HepG2 (cell line): Measurements from ENCODE around the gene IL12B. TPM values are rescaled to one million over a fixed set of nuclear protein-coding genes. Genes with fewer than 3 reads are reported as not detected.

Experiments used
- ATAC-seq: fragments of 200-7000 bp; cut with Tn5 transposase; 3 replicates; pipeline ENCODE4 v1.9.1; 2020; ENCODE audit warnings: mild to moderate bottlenecking, moderate library complexity
- BruUV-seq: library from RNA; stranded (reverse); fragments of 400-500 nt; replicated peaks from 2 replicates; lab custom pipeline; 2021; lab: Mats Ljungman, UMichigan
- CTCF ChIA-PET: fragments of 300-600 bp; formaldehyde crosslinking; extraction: SDS; loops from one replicate; lab custom pipeline; 2021; ENCODE audit warnings: low total read pairs, inconsistent platforms, low intra/inter-chr PET ratio; lab: Yijun Ruan, JAX
- POLR2A ChIA-PET: fragments of 350-600 bp; sonication (Branson Sonifier 250); formaldehyde crosslinking; loops from one replicate; lab custom pipeline; 2020; ENCODE audit warnings: antibody characterized with exemption, inconsistent platforms; lab: Yijun Ruan, JAX
- DNase-seq: peaks from one replicate; pipeline ENCODE4 v3.0.0-alpha.2; 2015; ENCODE audit warnings: low spot score
- FAIRE-seq: peaks from 3 replicates; lab custom pipeline; 2011; peaks lifted over from hg19 to GRCh38; lab: Jason Lieb, UNC
- H2AFZ ChIP-seq: one replicate; pipeline ENCODE4 v1.6.1; 2011; ENCODE audit warnings: low read length, inconsistent platforms
- H3K27ac ChIP-seq: fragments of 300-600 bp; 3 replicates; pipeline ENCODE4 v1.8.0; 2011; ENCODE audit warnings: mixed run types, mild to moderate bottlenecking, mixed read lengths, low read length, inconsistent platforms; ENCODE audit not compliant: insufficient read depth; ENCODE audit errors: extremely low read length
- H3K27me3 ChIP-seq, 2 experiments: fragments of 200-600 bp in 1 of 2; 2 replicates in 1 of 2; 3 replicates in 1 of 2; pipeline versions ENCODE4 v1.6.0 to v1.8.0; 2011; ENCODE audit warnings: low read length in 2 of 2, mild to moderate bottlenecking in 2 of 2, moderate library complexity in 2 of 2, inconsistent platforms in 1 of 2; ENCODE audit not compliant: insufficient read depth in 2 of 2, control insufficient read depth in 1 of 2
- H3K36me3 ChIP-seq, 2 experiments: fragments of 200-600 bp in 1 of 2; replicated peaks in 1 of 2; 2 replicates in 1 of 2; 3 replicates in 1 of 2; pipeline versions ENCODE4 v1.5.1 to v1.8.0; 2011; ENCODE audit warnings: low read length in 2 of 2, inconsistent platforms in 1 of 2; ENCODE audit not compliant: insufficient read depth in 2 of 2, control insufficient read depth in 1 of 2
- H3K4me1 ChIP-seq: 2 replicates; pipeline ENCODE4 v1.5.1; 2012; ENCODE audit warnings: low read length, inconsistent platforms; ENCODE audit not compliant: insufficient read depth
- H3K4me2 ChIP-seq: 2 replicates; pipeline ENCODE4 v1.6.0; 2011; ENCODE audit warnings: low read depth, low read length, inconsistent platforms
- H3K4me3 ChIP-seq, 3 experiments: fragments of 200-600 bp in 1 of 3; sonication (generic), shearing (Covaris generic) in 1 of 3; replicated peaks in 1 of 3; 2 replicates each; pipeline ENCODE4 v1.5.1; 2011 to 2016; ENCODE audit warnings: low read length in 3 of 3, inconsistent platforms in 2 of 3, low read depth in 2 of 3, mild to moderate bottlenecking in 2 of 3, control low read depth in 1 of 3, mixed read lengths in 1 of 3; ENCODE audit not compliant: insufficient read depth in 1 of 3
- H3K79me2 ChIP-seq: one replicate; pipeline ENCODE4 v1.6.1; 2011; ENCODE audit warnings: low read length, inconsistent platforms; ENCODE audit not compliant: insufficient read depth
- H3K9ac ChIP-seq: 2 replicates; pipeline ENCODE4 v1.6.0; 2011; ENCODE audit warnings: mild to moderate bottlenecking, low read depth, low read length, inconsistent platforms; ENCODE audit not compliant: insufficient read depth
- H3K9me3 ChIP-seq: 2 replicates; pipeline ENCODE4 v1.5.1; 2012; ENCODE audit warnings: mild to moderate bottlenecking, low read length
- H4K20me1 ChIP-seq: 2 replicates; pipeline ENCODE4 v1.6.0; 2011; ENCODE audit warnings: inconsistent platforms, mild to moderate bottlenecking, low read length, moderate library complexity; ENCODE audit not compliant: insufficient read depth
- AHR ChIP-seq: IDR thresholded peaks from 2 replicates; pipeline ENCODE4 v1.6.1; 2018; ENCODE audit warnings: missing genetic modification reagents, missing compliant biosample characterization
- CTCF ChIP-seq: sonication (generic); formaldehyde crosslinking; IDR thresholded peaks from 2 replicates; pipeline ENCODE4 v1.5.0; 2020; ENCODE audit warnings: mild to moderate bottlenecking, missing genetic modification reagents, moderate library complexity
- NFRKB ChIP-seq: fragments of 450-650 bp; IDR thresholded peaks from 2 replicates; pipeline ENCODE4 v1.6.1; 2017
- RAD51 ChIP-seq: fragments of 450-650 bp; IDR thresholded peaks from 2 replicates; pipeline ENCODE4 v1.6.1; 2016; ENCODE audit warnings: borderline replicate concordance
- SNAI1 ChIP-seq: sonication (generic); formaldehyde crosslinking; IDR thresholded peaks from 2 replicates; pipeline ENCODE4 v1.5.0; 2020; ENCODE audit warnings: mild to moderate bottlenecking, missing genetic modification reagents, borderline replicate concordance
- TGIF2 ChIP-seq: IDR thresholded peaks from 2 replicates; pipeline ENCODE4 v1.6.1; 2016; ENCODE audit warnings: control low read depth, missing compliant biosample characterization
- ZNF383 ChIP-seq: sonication (generic); formaldehyde crosslinking; IDR thresholded peaks from 2 replicates; pipeline ENCODE4 v1.4.0; 2020; ENCODE audit warnings: missing genetic modification reagents, mild to moderate bottlenecking, borderline replicate concordance
- ZNF562 ChIP-seq: sonication (generic); formaldehyde crosslinking; IDR thresholded peaks from 2 replicates; pipeline ENCODE4 v1.8.0; 2022; ENCODE audit warnings: missing genetic modification reagents, borderline replicate concordance
- ZNF660 ChIP-seq: sonication (generic); formaldehyde crosslinking; IDR thresholded peaks from 2 replicates; pipeline ENCODE4 v1.5.1; 2020; ENCODE audit warnings: mild to moderate bottlenecking, low read depth, missing genetic modification reagents, borderline replicate concordance
- WGBS: methylation state at CpG from one replicate; pipeline ENCODE4 v1.1.6; 2017; ENCODE audit warnings: low lambda C conversion rate; 5-methylcytosine and 5-hydroxymethylcytosine counted together
- in situ Hi-C: cut with HindIII; loops from 2 replicates; pipeline ENCODE4 v1.10.0; 2017; ENCODE audit warnings: low pct_unique_long_range_greater_than_20kb; ENCODE audit not compliant: extremely low pct_ligation_motif_present
- intact Hi-C: fragments of 100-400 bp; cut with micrococcal nuclease; formaldehyde crosslinking; loops from one replicate; pipeline ENCODE4 v1.10.0; 2022; ENCODE audit not compliant: unreplicated experiment
- polyA plus RNA-seq, 8 experiments: library from polyadenylated mRNA; depleted of rRNA in 3 of 8; stranded (reverse) in 7 of 8; unstranded in 1 of 8; fragments of >200 nt; fragmentation: Illumina TruSeq in 4 of 8; extraction: Trizol in 4 of 8; gene quantifications; 2 replicates each; pipeline versions ENCODE4 v1.2.1 to v1.2.3, GENCODE V29; 2011 to 2016; ENCODE audit warnings: low read depth in 4 of 8, missing spikeins in 1 of 8, mixed read lengths in 1 of 8; ENCODE audit not compliant: insufficient read depth in 1 of 8
- total RNA-seq, 5 experiments: library from RNA; depleted of rRNA; stranded (reverse); fragments of >200 nt; fragmentation: Illumina TruSeq; extraction: Trizol; gene quantifications; 2 replicates each; pipeline ENCODE4 v1.2.3, GENCODE V29; 2016; ENCODE audit warnings: low read depth in 1 of 5
- TF ChIP-seq, protein P1 (sequence below): IDR thresholded peaks from 2 replicates; pipeline ENCODE4 v1.6.1; 2016; ENCODE audit warnings: low read depth, control low read depth

IL12B gene
- total and polyA plus RNA-seq, 2 of the 13 experiments (the other 11 are each of a cell fraction or from before 2014, with no cell fraction given), result not detected

- Histone ChIP-seq H3K9ac (no peak overlapping the region), H3K9me3 (no peaks in the 10 kb centered on the region), H4K20me1 (no peaks in the 10 kb centered on the region), H2AFZ (no peak overlapping the region), H3K36me3 (no peaks in the 10 kb centered on the region), H3K4me2 (no peak overlapping the region), H3K4me3 (no peak overlapping the region), H3K27me3 (peaks cover 0 to 7% of the 10 kb centered on the region in 2 experiments; a peak in 2 of 5 replicates), H3K27ac (no peak overlapping the region), H3K79me2 (no peaks in the 10 kb centered on the region), H3K4me1 (no peaks in the 10 kb centered on the region)
- FAIRE-seq, result no peak
- ChIA-PET CTCF (no interaction called here), POLR2A (no interaction called here)
- intact Hi-C loops, result no loop called here
- DNase-seq, result no peak
- BruUV-seq, result no TSS peak
- 0% methylated on average over 3 of the region's 3 CpGs for WGBS
- in situ Hi-C loops, result loop anchor here (5.0 kb wide), 1 partner anchor 162 kb away; no protein-coding TSS in a partner anchor
- no peak for ATAC-seq
- TF ChIP-seq CTCF (CRISPR knock-in tag) (no peak), ZNF383 (CRISPR knock-in tag) (no peak), SNAI1 (CRISPR knock-in tag) (no peak), AHR (CRISPR knock-in tag) (no peak), TGIF2 (CRISPR knock-in tag) (no peak), NFRKB (no peak), RAD51 (no peak), ZNF660 (CRISPR knock-in tag) (no peak), ZNF562 (CRISPR knock-in tag) (no peak)
- TF ChIP-seq, protein P1, sequence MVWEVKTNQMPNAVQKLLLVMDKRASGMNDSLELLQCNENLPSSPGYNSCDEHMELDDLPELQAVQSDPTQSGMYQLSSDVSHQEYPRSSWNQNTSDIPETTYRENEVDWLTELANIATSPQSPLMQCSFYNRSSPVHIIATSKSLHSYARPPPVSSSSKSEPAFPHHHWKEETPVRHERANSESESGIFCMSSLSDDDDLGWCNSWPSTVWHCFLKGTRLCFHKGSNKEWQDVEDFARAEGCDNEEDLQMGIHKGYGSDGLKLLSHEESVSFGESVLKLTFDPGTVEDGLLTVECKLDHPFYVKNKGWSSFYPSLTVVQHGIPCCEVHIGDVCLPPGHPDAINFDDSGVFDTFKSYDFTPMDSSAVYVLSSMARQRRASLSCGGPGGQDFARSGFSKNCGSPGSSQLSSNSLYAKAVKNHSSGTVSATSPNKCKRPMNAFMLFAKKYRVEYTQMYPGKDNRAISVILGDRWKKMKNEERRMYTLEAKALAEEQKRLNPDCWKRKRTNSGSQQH, result no peak
Measured at GRCh38 chr5:159319363-159319762, 10.9 kb downstream of the IL12B start.
